Right lung (tissue), 5 donors: ENCODE results near the gene KIAA0319L. TPM values are rescaled to one million over a fixed set of nuclear protein-coding genes. Genes with fewer than 3 reads are reported as not detected.
"Not testable (repeated sequence)": the region's sequence is repeated elsewhere in the genome, so short reads cannot be mapped to it uniquely, and the experiment has no call there.

ENCODE experiments used
- DNase-seq, 2 donors: peaks; one replicate each; pipeline ENCODE4 v3.0.0-alpha.2; 2013
- polyA plus RNA-seq, 5 donors: library from polyadenylated mRNA; unstranded; fragments of 120-200 nt; gene quantifications; one replicate each; pipeline versions ENCODE4 v1.2.1 to v1.2.3, GENCODE V29; 2013; ENCODE audit warnings: inconsistent platforms in 1 of 5, low replicate concordance in 1 of 5; ENCODE audit not compliant: insufficient read length in 5 of 5, insufficient read depth in 1 of 5

Gene KIAA0319L
- polyA plus RNA-seq, 5 donors = 68.7 to 103 (median 88.2) TPM

- no peak for DNase-seq
These were observed 57.5 kb downstream of the KIAA0319L start for GRCh38 chr1:35499652-35500176.

DNA sequence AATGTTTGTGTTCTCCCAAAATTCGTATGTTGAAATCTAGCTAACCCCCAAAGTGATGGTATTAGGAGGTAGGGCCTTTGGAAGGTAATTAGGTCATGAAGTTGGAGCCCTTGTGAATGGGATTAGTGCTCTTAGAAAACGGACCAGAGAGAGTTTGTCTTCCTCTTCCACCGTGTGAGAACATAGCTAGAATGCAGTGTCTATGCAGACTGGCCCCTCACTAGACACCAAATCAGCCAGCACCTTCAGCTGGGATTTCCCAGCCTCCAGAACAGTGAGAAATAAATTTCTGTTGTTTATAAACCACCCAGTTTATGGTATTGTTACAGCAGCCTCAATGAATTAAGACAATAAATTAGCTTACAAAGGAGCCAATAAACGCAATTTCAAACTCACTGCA, 58.0 kb downstream of the KIAA0319L start:
- DNase-seq = no peak

DNA sequence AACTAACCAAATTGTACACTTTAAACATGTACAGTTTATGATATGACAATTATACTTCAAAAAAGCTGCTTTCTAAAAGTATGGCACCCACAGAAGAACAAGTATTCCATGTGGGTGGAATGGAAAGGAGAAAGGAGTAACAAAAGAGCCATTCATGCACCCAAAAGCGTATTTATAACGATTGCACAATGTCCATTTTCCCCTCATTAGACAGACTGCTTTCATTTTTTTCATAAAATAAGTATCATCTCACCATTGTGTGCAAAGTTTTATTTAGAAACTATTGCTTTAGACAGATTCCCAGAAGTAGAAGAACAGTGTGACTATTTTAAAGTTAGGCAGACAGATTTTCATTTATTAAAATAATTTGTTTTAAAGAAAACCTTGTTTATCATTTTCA, 59.6 kb downstream of the KIAA0319L start:
- no peak for DNase-seq

DNA sequence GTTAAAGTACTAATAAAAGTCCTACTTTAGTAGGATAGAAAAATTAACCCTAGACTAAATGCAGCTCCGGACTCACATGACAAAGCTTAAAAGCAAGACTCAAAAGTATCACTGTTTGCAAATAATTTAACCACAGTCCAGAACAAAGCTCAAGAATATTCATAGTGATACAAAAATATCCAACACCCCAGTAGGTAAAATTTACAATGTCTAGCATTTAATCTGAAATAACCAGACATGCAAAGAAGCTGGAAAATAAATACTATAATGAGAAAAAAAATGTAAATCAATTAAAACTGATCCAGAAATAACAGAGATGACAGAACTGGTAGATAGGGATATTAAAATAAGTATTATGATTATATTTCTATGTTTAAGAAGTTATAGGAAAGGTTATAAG, 67.0 kb downstream of the KIAA0319L start:
- DNase-seq = no peak

GRCh38 chr1:35488336-35488735, 68.9 kb downstream of the KIAA0319L start:
- DNase-seq = peak in 1 of 2 donors; percentile 2

DNA sequence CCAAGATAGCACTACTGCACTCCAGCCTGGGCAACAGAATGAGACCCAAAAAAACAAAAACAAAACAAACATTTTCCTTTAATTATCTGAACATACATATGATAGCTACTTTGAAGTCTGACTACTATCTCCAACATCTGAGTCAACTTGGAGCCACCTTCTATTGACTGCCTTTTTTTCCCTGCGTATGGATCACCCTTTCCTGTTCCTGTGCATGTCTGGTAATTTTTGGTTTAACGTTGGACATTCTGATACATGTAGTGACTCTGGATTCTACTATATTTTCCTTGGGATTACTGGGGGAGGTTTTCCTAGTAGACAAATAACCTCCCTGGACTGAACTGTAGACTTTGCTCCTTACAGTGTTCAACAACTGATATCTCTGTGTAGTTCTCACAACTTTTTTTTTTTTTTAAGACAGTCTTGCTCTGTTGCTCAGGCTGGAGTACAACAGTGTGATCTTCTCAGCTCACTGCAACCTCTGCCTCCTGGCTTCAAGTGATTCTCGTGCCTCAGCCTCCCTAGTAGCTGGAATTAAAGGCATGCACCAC, 70.3 kb downstream of the KIAA0319L start:
- no peak for DNase-seq

GRCh38 chr1:35481229-35481628, 76.0 kb downstream of the KIAA0319L start:
- no peak for DNase-seq

DNA sequence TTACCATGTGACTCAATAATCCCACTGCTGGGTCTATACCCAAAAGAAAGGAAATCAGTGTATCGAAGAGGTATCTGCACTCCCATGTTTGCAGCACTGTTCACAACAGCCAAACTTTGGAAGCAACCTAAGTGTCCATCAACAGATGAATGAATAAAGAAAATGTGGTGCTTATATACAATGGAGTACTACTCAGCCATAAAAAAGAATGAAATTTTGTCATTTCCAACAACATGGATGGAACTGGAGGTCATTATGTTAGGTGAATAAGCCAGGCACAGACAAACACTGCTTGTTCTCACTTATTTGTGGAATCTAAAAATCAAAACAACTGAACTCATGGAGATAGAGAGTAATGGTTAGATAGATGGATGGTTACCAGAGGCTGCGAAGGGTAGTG, 79.3 kb downstream of the KIAA0319L start:
- no peak for DNase-seq

DNA sequence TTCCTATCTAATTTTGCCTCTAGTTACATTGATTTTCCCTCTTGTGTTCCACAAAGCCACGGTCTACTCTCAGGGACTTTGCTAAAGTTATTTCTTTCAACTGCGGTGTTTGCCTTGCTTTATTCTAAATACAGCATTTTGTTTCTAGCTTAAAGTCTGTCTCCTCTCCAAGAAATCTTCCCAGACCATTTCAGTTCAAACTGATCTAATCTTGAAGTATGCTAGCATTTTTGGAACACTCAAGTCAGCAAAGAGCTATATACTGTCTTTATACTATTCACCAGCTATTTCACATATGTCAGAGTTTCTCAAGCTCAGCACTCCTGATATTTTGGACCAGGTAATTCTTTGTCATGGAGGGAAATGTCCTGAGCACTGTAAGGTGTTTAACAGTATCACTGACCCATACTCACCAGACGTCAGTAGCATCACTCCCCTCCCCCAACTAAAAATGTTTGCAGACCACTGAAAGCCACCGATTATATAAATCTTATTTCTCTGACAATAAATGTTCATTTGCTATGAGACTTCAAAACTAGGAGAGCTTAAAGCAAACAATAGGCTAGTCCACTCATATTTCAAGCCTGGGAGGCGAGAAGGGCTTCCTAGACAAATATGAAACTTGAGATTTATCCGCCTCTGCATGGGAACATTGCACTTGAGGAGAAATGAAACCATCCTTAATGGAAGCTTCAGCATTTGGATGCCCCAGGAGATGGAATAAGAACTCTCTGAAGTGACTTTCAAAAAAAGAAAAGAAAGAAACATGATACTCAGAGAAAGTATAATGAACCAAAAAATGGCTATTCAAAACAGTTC, 81.1 kb downstream of the KIAA0319L start:
- no peak for DNase-seq

GRCh38 chr1:35475356-35475755, 81.8 kb downstream of the KIAA0319L start:
- no peak for DNase-seq

DNA sequence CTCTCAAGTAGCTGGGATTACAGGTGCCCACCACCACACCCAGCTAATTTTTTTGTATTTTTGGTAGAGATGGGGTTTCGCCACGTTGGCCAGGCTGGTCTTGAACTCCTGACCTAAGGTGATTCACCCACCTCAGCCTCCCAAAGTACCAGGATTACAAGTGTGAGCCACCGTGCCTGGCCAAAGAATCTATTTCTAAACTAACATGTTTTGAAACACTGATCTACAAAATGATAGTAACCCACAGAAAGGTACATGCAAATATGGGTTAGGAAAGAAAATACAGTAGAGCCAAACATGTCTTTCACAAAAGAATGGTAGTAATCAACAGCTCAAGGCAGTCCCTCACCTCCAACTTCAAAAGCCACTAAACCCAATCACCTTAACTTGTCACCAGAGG, 84.0 kb downstream of the KIAA0319L start:
- not testable (repeated sequence) for DNase-seq

- DNase-seq = no peak
These were observed 86.1 kb downstream of the KIAA0319L start for GRCh38 chr1:35470977-35471613.

GRCh38 chr1:35466120-35466519, 91.1 kb downstream of the KIAA0319L start:
- no peak for DNase-seq

- not testable (repeated sequence) for DNase-seq
These were observed 93.5 kb downstream of the KIAA0319L start for GRCh38 chr1:35463749-35464148.

GRCh38 chr1:35463232-35463631, 94.0 kb downstream of the KIAA0319L start:
- no peak for DNase-seq

GRCh38 chr1:35461966-35462651, 95.1 kb downstream of the KIAA0319L start:
- DNase-seq = no peak

DNA sequence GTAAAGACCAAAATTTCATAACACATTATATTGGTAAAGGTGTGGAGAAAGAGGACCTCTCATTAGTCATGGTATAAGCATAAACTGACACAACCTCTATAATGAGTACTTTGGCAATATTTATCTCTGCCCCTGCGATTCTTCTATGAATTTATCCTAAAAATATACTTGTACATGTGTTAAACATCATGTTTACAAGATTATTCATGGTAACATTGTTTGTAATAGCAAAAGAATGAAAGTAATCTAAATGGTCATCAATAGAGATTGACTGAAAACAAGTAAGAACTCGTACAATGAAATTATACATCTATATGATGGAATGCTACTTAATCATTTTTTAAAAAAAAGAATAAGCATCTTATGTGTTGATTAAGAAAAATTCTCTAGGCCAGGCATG, 96.4 kb downstream of the KIAA0319L start:
- no peak for DNase-seq

GRCh38 chr1:35454616-35455015, 102.6 kb downstream of the KIAA0319L start:
- no peak for DNase-seq

DNA sequence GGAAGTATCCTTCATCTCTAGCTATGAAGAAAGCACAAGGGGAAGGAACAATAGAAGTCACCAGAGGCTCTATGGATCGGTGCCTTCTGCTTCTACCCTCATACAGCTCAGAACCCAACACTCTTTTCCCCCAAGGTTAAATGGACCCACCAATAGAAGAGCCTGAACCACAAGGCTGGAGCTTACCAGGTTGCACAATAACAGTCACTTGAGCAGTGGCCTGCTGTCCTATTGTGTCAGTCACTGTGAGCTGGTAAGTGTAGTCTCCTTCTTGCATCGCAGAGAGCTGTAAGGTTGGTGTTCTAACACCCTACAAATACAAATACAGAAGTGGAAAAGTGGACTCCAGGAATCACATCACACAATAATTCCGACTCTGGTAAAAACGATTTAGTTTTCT, 103.0 kb downstream of the KIAA0319L start:
- no peak for DNase-seq

DNA sequence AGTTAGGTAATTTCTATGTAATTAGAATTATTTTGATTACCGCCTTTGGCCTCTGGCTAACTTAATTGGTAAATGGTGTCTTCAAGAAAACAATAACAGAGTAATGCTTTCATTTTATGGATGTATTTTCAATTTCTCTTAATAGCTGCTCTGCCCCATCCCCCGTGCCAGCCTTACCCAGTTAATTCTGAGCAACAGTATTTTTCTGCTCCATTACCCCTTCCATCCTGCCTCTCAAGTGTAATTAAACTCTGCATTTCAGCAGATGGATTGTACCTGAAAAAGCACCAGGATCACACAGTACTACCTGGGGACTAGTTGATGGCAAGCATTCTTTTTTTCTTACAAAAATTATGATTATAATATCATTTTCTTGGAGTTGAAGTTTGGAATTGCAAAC, 104.2 kb downstream of the KIAA0319L start:
- no peak for DNase-seq

GRCh38 chr1:35452106-35452774, 105.0 kb downstream of the KIAA0319L start:
- peak; percentile 18 to 35 for DNase-seq

DNA sequence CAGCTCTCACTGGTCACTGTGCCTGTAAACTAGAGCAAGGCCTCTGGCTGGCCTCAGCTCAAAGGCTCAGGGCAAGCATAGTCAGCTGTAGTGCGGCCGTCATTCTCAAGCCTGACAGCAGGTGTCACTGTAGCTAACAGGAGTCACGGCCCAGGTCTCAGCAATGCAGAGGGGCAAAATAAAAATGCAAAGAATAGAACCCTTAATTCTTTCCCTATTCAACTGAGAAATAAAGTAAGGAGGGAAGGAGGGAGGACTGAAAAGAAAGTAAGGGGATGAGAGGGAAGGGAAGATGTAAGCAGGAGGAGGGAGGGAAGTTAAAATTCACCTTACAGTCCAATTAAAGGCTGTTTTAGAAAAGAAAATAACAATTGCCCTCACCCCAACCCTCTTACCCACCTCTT, 106.1 kb downstream of the KIAA0319L start:
- DNase-seq = peak; percentile 54 to 70
